Activated naive CD8-positive, alpha-beta T cell treated with anti-CD3 and anti-CD28 coated beads, Interleukin-2, amount 10 ng/mL, durations not matched to agents 7 days and 5 days (primary cell): ENCODE data around the gene LMO4. TPM values are rescaled to one million over a fixed set of nuclear protein-coding genes. Genes with fewer than 3 reads are reported as not detected.

Source experiments
- ATAC-seq: fragments of 150-1000 bp; cut with Tn5 transposase; one replicate; pipeline ENCODE4 v1.10.0; 2021; ENCODE audit warnings: low read depth, moderate library complexity
- POLR2A ChIA-PET: fragments of 350-600 bp; sonication (Branson Sonifier 250); formaldehyde crosslinking; loops from one replicate; lab custom pipeline; 2021; ENCODE audit warnings: antibody characterized with exemption; lab: Charles Lee
- DNase-seq: peaks from one replicate; pipeline ENCODE4 v3.0.0; 2021
- H3K27ac Mint-ChIP-seq: one replicate; pipeline ENCODE4 v1.8.0; 2022; ENCODE audit warnings: mild to moderate bottlenecking, mixed read lengths
- H3K27me3 Mint-ChIP-seq: one replicate; pipeline ENCODE4 v1.8.0; 2022; ENCODE audit warnings: mild to moderate bottlenecking, moderate library complexity, mixed read lengths
- H3K36me3 Mint-ChIP-seq: one replicate; pipeline ENCODE4 v1.8.0; 2021; ENCODE audit warnings: mild to moderate bottlenecking, mixed read lengths
- H3K4me1 Mint-ChIP-seq: one replicate; pipeline ENCODE4 v1.8.0; 2021; ENCODE audit warnings: mixed read lengths
- H3K4me3 Mint-ChIP-seq: one replicate; pipeline ENCODE4 v1.8.0; 2022; ENCODE audit warnings: mild to moderate bottlenecking, moderate library complexity, mixed read lengths
- H3K9me3 Mint-ChIP-seq: one replicate; pipeline ENCODE4 v1.8.0; 2021; ENCODE audit warnings: mixed read lengths
- total RNA-seq, 2 experiments: library from RNA; stranded (reverse); gene quantifications; one replicate each; pipeline ENCODE4 v1.2.3, GENCODE V29; 2021

The LMO4 gene
- total RNA-seq, 2 experiments from 2014 or later: 35.7 to 43.1 TPM

- no peaks in the 10 kb centered on the region for H3K9me3 Mint-ChIP-seq
- ATAC-seq (no peak), DNase-seq (no peak)
- no peaks in the 10 kb centered on the region for H3K4me1 Mint-ChIP-seq
- POLR2A ChIA-PET: no interaction called here
- peaks cover 19% of the 10 kb centered on the region for H3K27me3 Mint-ChIP-seq
- no peak overlapping the region for H3K27ac Mint-ChIP-seq
- no peaks in the 10 kb centered on the region for H3K36me3 Mint-ChIP-seq
- no peak overlapping the region for H3K4me3 Mint-ChIP-seq
Observed at GRCh38 chr1:87305762-87306161, 22.9 kb upstream of the LMO4 start.

- Mint-ChIP-seq H3K9me3 (no peaks in the 10 kb centered on the region), H3K27ac (no peak overlapping the region), H3K4me1 (no peaks in the 10 kb centered on the region), H3K4me3 (no peak overlapping the region), H3K27me3 (peaks cover 22% of the 10 kb centered on the region), H3K36me3 (no peaks in the 10 kb centered on the region)
- DNase-seq (no peak), ATAC-seq (no peak)
- POLR2A ChIA-PET: no interaction called here
Observed at GRCh38 chr1:87307306-87307705, 21.4 kb upstream of the LMO4 start.

GRCh38 chr1:87307931-87308330, 20.7 kb upstream of the LMO4 start:
- H3K36me3 Mint-ChIP-seq: no peaks in the 10 kb centered on the region
- H3K9me3 Mint-ChIP-seq: no peaks in the 10 kb centered on the region
- no peak overlapping the region for H3K27ac Mint-ChIP-seq
- no peaks in the 10 kb centered on the region for H3K4me1 Mint-ChIP-seq
- POLR2A ChIA-PET: no interaction called here
- no peak for DNase-seq
- peaks cover 21% of the 10 kb centered on the region for H3K27me3 Mint-ChIP-seq
- H3K4me3 Mint-ChIP-seq: no peak overlapping the region
- ATAC-seq: no peak

GRCh38 chr1:87314091-87314490, 14.6 kb upstream of the LMO4 start:
- no peak for DNase-seq
- Mint-ChIP-seq H3K4me3 (no peak overlapping the region), H3K27me3 (peaks cover 8% of the 10 kb centered on the region), H3K36me3 (no peaks in the 10 kb centered on the region), H3K4me1 (peaks cover 7% of the 10 kb centered on the region), H3K9me3 (no peaks in the 10 kb centered on the region), H3K27ac (no peak overlapping the region)
- POLR2A ChIA-PET: no interaction called here
- no peak for ATAC-seq

GRCh38 chr1:87318056-87318650, 10.5 kb upstream of the LMO4 start:
- H3K36me3 Mint-ChIP-seq: no peaks in the 10 kb centered on the region
- peaks cover 7% of the 10 kb centered on the region for H3K4me1 Mint-ChIP-seq
- no peaks in the 10 kb centered on the region for H3K9me3 Mint-ChIP-seq
- no peak overlapping the region for H3K4me3 Mint-ChIP-seq
- ATAC-seq: no peak
- POLR2A ChIA-PET: no interaction called here
- no peak overlapping the region for H3K27ac Mint-ChIP-seq
- H3K27me3 Mint-ChIP-seq: peaks cover 18% of the 10 kb centered on the region
- no peak for DNase-seq

GRCh38 chr1:87318806-87319205, 9.9 kb upstream of the LMO4 start:
- Mint-ChIP-seq H3K4me3 (no peak overlapping the region), H3K27me3 (peaks cover 21% of the 10 kb centered on the region), H3K27ac (no peak overlapping the region), H3K4me1 (peaks cover 7% of the 10 kb centered on the region), H3K36me3 (no peaks in the 10 kb centered on the region), H3K9me3 (no peaks in the 10 kb centered on the region)
- POLR2A ChIA-PET: no interaction called here
- ATAC-seq: no peak
- DNase-seq: no peak

GRCh38 chr1:87325982-87326738, 2.5 kb upstream of the LMO4 start:
- H3K9me3 Mint-ChIP-seq: no peaks in the 10 kb centered on the region
- DNase-seq: no peak
- no peaks in the 10 kb centered on the region for H3K36me3 Mint-ChIP-seq
- POLR2A ChIA-PET: interaction anchor here (0.8 kb wide), 1 partner anchor 8 kb away, joined by 3 read pairs; no protein-coding TSS in a partner anchor
- H3K27ac Mint-ChIP-seq: no peak overlapping the region
- peaks cover 15% of the 10 kb centered on the region for H3K27me3 Mint-ChIP-seq
- ATAC-seq: no peak
- peaks cover 17% of the 10 kb centered on the region for H3K4me1 Mint-ChIP-seq
- no peak overlapping the region for H3K4me3 Mint-ChIP-seq

- POLR2A ChIA-PET: interaction anchor here (0.6 to 1.6 kb wide), 12 partner anchors 12 to 938 kb away, joined by 3 to 6 read pairs (median 4); partner anchors contain the start of genes HS2ST1 and SELENOF
- peaks cover 23% of the 10 kb centered on the region for H3K4me1 Mint-ChIP-seq
Observed at GRCh38 chr1:87327376-87328271, 1.1 kb upstream of the LMO4 start.

GRCh38 chr1:87329051-87329525, 408 bp downstream of the LMO4 start:
- Mint-ChIP-seq H3K27ac (peak overlapping the region; percentile 98), H3K4me3 (peak overlapping the region; percentile 98), H3K36me3 (peaks cover 10% of the 10 kb centered on the region), H3K4me1 (peaks cover 36% of the 10 kb centered on the region), H3K27me3 (peaks cover 2% of the 10 kb centered on the region), H3K9me3 (no peaks in the 10 kb centered on the region)
- POLR2A ChIA-PET: interaction anchor here (0.6 to 1.5 kb wide), 11 partner anchors 13 to 624 kb away, joined by 3 to 6 read pairs (median 4); partner anchors contain the start of genes HS2ST1 and SELENOF
- DNase-seq (peak; percentile 70), ATAC-seq (no peak)

More at GRCh38 chr1:87327376-87328271, 1.1 kb upstream of the LMO4 start:
- no peaks in the 10 kb centered on the region for H3K9me3 Mint-ChIP-seq
- H3K4me3 Mint-ChIP-seq: peak overlapping the region; percentile 98
- ATAC-seq (no peak), DNase-seq (no peak)
- peaks cover 8% of the 10 kb centered on the region for H3K27me3 Mint-ChIP-seq
- peak overlapping the region; percentile 97 for H3K27ac Mint-ChIP-seq
- H3K36me3 Mint-ChIP-seq: peaks cover 5% of the 10 kb centered on the region

- POLR2A ChIA-PET: interaction anchor here (0.6 to 1.2 kb wide), 5 partner anchors 24 to 1354 kb away, joined by 3 to 5 read pairs (median 4); partner anchors contain the start of genes PKN2 and SH3GLB1
- Mint-ChIP-seq H3K27ac (peak overlapping the region; percentile 98), H3K4me3 (peak overlapping the region; percentile 98), H3K4me1 (peaks cover 38% of the 10 kb centered on the region), H3K36me3 (peaks cover 11% of the 10 kb centered on the region), H3K27me3 (peaks cover 2% of the 10 kb centered on the region), H3K9me3 (no peaks in the 10 kb centered on the region)
- ATAC-seq: no peak
- DNase-seq: no peak
Observed at GRCh38 chr1:87329526-87330056, 911 bp downstream of the LMO4 start.

- H3K27me3 Mint-ChIP-seq: peaks cover 2% of the 10 kb centered on the region
- H3K4me1 Mint-ChIP-seq: peaks cover 40% of the 10 kb centered on the region
- H3K36me3 Mint-ChIP-seq: peaks cover 12% of the 10 kb centered on the region
- H3K4me3 Mint-ChIP-seq: peak overlapping the region; percentile 98
- H3K9me3 Mint-ChIP-seq: no peaks in the 10 kb centered on the region
- POLR2A ChIA-PET: interaction anchor here (0.5 to 1.2 kb wide), 5 partner anchors 23 to 1375 kb away, joined by 3 to 5 read pairs (median 4); partner anchors contain the start of genes PKN2 and SH3GLB1
- peak overlapping the region; percentile 98 for H3K27ac Mint-ChIP-seq
- DNase-seq (peak; percentile 47), ATAC-seq (no peak)
Observed at GRCh38 chr1:87330057-87330884, 1.6 kb downstream of the LMO4 start.

- no peaks in the 10 kb centered on the region for H3K9me3 Mint-ChIP-seq
- POLR2A ChIA-PET: interaction anchor here (0.5 to 1.7 kb wide), 4 partner anchors 11 to 1374 kb away, joined by 3 to 6 read pairs (median 4); partner anchors contain the start of genes PKN2 and SH3GLB1
- H3K27me3 Mint-ChIP-seq: no peaks in the 10 kb centered on the region
- peaks cover 12% of the 10 kb centered on the region for H3K36me3 Mint-ChIP-seq
- peak overlapping the region; percentile 98 for H3K27ac Mint-ChIP-seq
- no peak for ATAC-seq
- peak overlapping the region; percentile 98 for H3K4me3 Mint-ChIP-seq
- peaks cover 42% of the 10 kb centered on the region for H3K4me1 Mint-ChIP-seq
- DNase-seq: no peak
Observed at GRCh38 chr1:87330885-87331364, 2.2 kb downstream of the LMO4 start.
